Inferior parietal cortex (tissue), 1 donor: ENCODE measurements around the gene BCL6.

ENCODE experiments used
- DNase-seq: peaks from one replicate; pipeline ENCODE4 v3.0.0-alpha.2; 2016; ENCODE audit errors: extremely low spot score

The BCL6 gene

GRCh38 chr3:187745201-187746058 lies at the start of gene BCL6:
TSS of gene BCL6 (minus strand) at chr3:187745468. CDS start at chr3:187733693, 11,775 bp downstream.
- peak; percentile 99 for DNase-seq

GRCh38 chr3:187794731-187795130 lies 49.5 kb upstream of the BCL6 start:
- DNase-seq: no peak

GRCh38 chr3:187793618-187794017 lies 48.4 kb upstream of the BCL6 start:
- DNase-seq: no peak

- DNase-seq: no peak
Observed at GRCh38 chr3:187792521-187792920, 47.3 kb upstream of the BCL6 start.

- DNase-seq: no peak
Observed at GRCh38 chr3:187789872-187790271, 44.6 kb upstream of the BCL6 start.

GRCh38 chr3:187788984-187789857 lies 44.0 kb upstream of the BCL6 start:
- no peak for DNase-seq

- peak; percentile 43 for DNase-seq
Observed at GRCh38 chr3:187783098-187783497, 37.8 kb upstream of the BCL6 start.

- no peak for DNase-seq
Observed at GRCh38 chr3:187782006-187782405, 36.7 kb upstream of the BCL6 start.

- no peak for DNase-seq
Observed at GRCh38 chr3:187781001-187781400, 35.7 kb upstream of the BCL6 start.

- no peak for DNase-seq
Observed at GRCh38 chr3:187778726-187779125, 33.5 kb upstream of the BCL6 start.

- DNase-seq: no peak
Observed at GRCh38 chr3:187777331-187777941, 32.2 kb upstream of the BCL6 start.

- DNase-seq: no peak
Observed at GRCh38 chr3:187775549-187775948, 30.3 kb upstream of the BCL6 start.

GRCh38 chr3:187774185-187774789 lies 29.0 kb upstream of the BCL6 start:
- no peak for DNase-seq

GRCh38 chr3:187773233-187774184 lies 28.2 kb upstream of the BCL6 start:
- no peak for DNase-seq

GRCh38 chr3:187770224-187770623 lies 25.0 kb upstream of the BCL6 start:
- DNase-seq: no peak

- DNase-seq: no peak
Observed at GRCh38 chr3:187769771-187770170, 24.5 kb upstream of the BCL6 start.

GRCh38 chr3:187767266-187768012 lies 22.2 kb upstream of the BCL6 start:
- DNase-seq: no peak

- DNase-seq: no peak
Observed at GRCh38 chr3:187765342-187765741, 20.1 kb upstream of the BCL6 start.

- no peak for DNase-seq
Observed at GRCh38 chr3:187763850-187764648, 18.8 kb upstream of the BCL6 start.
